Spleen (tissue), 7 donors: ENCODE data around the gene EP400.

Experiments used
- CTCF ChIP-seq, 11 experiments: fragments of 200-600 bp in 7 of 11; fragments of 450-650 bp in 4 of 11; sonication (generic) in 4 of 11; IDR thresholded peaks in 8 of 11; conservative IDR thresholded peaks in 3 of 11; 1 replicate in 7 of 11; 2 replicates in 4 of 11; pipeline versions ENCODE4 v1.4.0 to v1.8.0; 2016 to 2021; ENCODE audit warnings: antibody characterized with exemption in 11 of 11, inconsistent platforms in 4 of 11, mild to moderate bottlenecking in 1 of 11
- POLR2A ChIP-seq, 3 donors: fragments of 450-650 bp; IDR thresholded peaks; one replicate each; pipeline ENCODE4 v1.5.1; 2017; ENCODE audit warnings: antibody characterized with exemption in 3 of 3, mild to moderate bottlenecking in 1 of 3
- POLR2AphosphoS5 ChIP-seq, 3 donors: sonication (generic); formaldehyde crosslinking; IDR thresholded peaks; one replicate each; pipeline ENCODE4 v1.5.1; 2017; ENCODE audit warnings: antibody characterized with exemption in 3 of 3
- donor health status: DM: no; HTN: no; CAD: no; lungs with moderate emphysema.
- donor health status: DM: no; HTN: no; CAD: no.
- donor health status: DM: no; HTN: no; CAD: no.

GRCh38 chr12:131915823-131916222 lies 33.9 kb upstream of the EP400 start:
- no peak for TF ChIP-seq CTCF (IDR thresholded peaks at IDR 0.05 in 8 of 11, conservative IDR thresholded peaks at IDR 0.05 in 3 of 11)
- TF ChIP-seq POLR2AphosphoS5 (IDR thresholded peaks at IDR 0.05): no peak
- TF ChIP-seq POLR2A (IDR thresholded peaks at IDR 0.05): no peak
